ENCODE data around the gene SOX18. TPM values are rescaled to one million over a fixed set of nuclear protein-coding genes. Genes with fewer than 3 reads are reported as not detected.

Gene SOX18
- total and polyA plus RNA-seq, 2 donors: 0.66 to 17.2 TPM

DNA sequence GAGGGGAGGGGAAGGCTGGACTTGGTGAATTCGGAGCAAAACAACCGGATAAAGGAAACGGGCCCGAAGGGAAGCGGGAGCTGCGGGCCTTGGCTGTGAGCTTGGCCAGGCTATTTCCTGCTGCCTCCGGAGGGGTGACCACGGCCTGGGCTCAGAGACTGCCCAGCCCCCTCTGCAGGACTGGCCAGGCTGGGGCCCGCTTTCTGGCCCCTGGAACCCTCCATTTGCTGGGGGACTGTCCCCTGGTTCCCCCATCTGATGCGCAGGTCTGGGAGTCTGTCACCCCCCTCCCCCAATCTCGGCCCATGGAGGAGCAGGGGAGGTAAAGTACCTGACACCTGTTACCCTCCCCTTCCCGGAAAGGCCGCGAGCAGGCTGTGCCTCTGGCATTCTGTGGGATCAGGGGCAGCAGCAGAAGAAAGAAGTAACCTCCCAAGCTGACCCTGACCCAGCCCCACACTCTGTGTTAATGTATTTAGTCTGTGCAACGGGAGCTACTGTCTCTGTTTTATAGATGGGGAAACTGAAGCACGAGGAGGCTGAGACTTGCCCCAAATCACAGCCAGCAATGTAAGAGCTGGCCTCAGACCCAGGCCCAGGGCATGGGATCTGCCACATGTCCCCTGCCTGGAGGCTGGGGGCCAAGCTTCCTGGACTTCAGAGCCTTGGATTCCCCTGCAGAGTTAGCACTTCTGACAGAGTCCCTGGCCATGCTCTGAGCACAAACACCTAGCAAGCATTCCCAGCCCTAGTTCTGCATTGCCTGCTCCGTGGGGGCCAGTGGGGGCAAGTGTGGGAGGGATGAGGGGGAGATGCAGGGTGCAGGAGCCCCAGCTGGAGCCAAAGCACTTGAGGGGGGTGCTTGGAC lies 9.9 kb downstream of the SOX18 start:
- peaks cover 28 to 76% of the 10 kb centered on the region in 2 donors for H3K4me1 ChIP-seq (ENCODE audit: control insufficient read depth in 2 of 2, insufficient read depth in 2 of 2, low read length in 2 of 2)
- peaks cover 11 to 56% of the 10 kb centered on the region in 2 donors for H3K27me3 ChIP-seq (ENCODE audit: control insufficient read depth in 2 of 2, insufficient read depth in 1 of 2, low read length in 1 of 2)
- peak overlapping the region; percentile 17 to 74 for H3K27ac ChIP-seq (ENCODE audit: low read depth in 1 of 2, low read length in 1 of 2)
- H3K9me3 ChIP-seq (ENCODE audit: control insufficient read depth in 2 of 2, insufficient read depth in 1 of 2, low read length in 1 of 2): peaks cover 0 to 8% of the 10 kb centered on the region in 2 donors
- peaks cover 2 to 6% of the 10 kb centered on the region in 2 donors for H3K36me3 ChIP-seq (ENCODE audit: control insufficient read depth in 2 of 2, insufficient read depth in 2 of 2, low read length in 1 of 2)
- H3K4me3 ChIP-seq (ENCODE audit: low read length in 2 of 2): peak overlapping the region; percentile 55 to 58
- WGBS: 39% methylated on average over 17 of the region's 17 CpGs
- peak in 1 of 9 donors; percentile 29 for DNase-seq (ENCODE audit: low read depth in 6 of 9, low spot score in 9 of 9)

DNA sequence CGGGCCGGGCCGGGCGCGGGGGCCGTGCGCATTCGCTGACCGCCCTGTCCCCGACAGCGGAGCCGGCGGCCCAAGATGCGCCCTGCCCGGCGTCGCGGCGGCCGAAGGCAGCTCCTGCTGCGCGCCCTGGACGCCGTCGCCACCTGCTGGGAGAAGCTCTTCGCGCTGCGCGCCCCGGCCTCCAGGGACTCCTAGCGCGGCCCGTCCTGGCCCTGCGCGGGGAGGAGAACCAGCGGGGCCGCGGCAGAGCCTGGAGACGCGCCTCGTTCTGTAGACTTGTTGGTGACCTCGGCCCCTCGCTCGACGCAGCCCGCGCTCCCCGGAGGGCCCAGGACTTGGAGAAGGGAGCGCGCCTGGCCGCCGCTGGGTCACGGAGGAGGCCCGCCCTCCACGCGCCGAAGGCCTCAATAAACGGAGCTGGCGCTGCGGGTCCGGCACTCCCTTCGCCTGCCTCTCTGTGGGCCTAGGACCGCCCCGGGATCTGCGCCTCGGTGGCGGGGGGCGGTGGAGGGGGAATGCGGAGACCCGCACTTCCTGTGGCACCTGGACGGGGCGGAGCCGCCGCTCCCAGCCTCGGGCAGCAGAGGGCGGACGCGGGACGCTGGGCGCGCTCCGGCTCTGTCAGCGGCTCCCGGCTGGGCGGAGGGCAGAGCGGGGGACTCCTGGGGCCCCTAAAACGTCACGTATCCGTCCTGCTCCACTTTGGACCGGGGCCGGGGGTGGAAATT lies 10.7 kb downstream of the SOX18 start:
- H3K4me3 ChIP-seq (ENCODE audit: low read length in 2 of 2): peak overlapping the region; percentile 55 to 58
- H3K27me3 ChIP-seq (ENCODE audit: control insufficient read depth in 2 of 2, insufficient read depth in 1 of 2, low read length in 1 of 2): peaks cover 11 to 54% of the 10 kb centered on the region in 2 donors
- DNase-seq (ENCODE audit: low read depth in 6 of 9, low spot score in 9 of 9): peak in 8 of 9 donors; percentile 58 to 91 (median 72)
- H3K9me3 ChIP-seq (ENCODE audit: control insufficient read depth in 2 of 2, insufficient read depth in 1 of 2, low read length in 1 of 2): peaks cover 0 to 8% of the 10 kb centered on the region in 2 donors
- WGBS: under 1% methylated on average over 91 of the region's 91 CpGs
- peaks cover 28 to 79% of the 10 kb centered on the region in 2 donors for H3K4me1 ChIP-seq (ENCODE audit: control insufficient read depth in 2 of 2, insufficient read depth in 2 of 2, low read length in 2 of 2)
- H3K27ac ChIP-seq (ENCODE audit: low read depth in 1 of 2, low read length in 1 of 2): peak overlapping the region; percentile 37 to 76
- H3K36me3 ChIP-seq (ENCODE audit: control insufficient read depth in 2 of 2, insufficient read depth in 2 of 2, low read length in 1 of 2): peaks cover 10 to 14% of the 10 kb centered on the region in 2 donors

DNA sequence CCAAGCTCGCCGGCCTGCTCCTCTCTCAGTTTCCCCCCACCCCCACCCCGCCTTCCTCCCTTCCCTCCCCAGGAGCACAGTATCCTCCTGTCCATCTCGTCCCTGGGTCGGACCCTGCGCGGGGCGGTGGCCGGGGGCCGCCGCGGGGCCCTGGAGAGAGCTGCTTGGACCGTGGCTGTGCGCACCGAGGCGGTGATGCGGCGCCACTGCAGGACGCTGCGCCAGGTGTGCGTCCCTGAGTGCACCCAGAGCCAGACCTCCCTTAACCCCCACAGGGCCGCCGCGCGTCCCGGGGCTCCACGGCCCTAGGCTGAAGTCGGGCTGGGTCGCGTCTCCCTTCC lies 11.2 kb downstream of the SOX18 start:
- 3% methylated on average over 30 of the region's 30 CpGs for WGBS
- Histone ChIP-seq H3K27me3 (ENCODE audit: control insufficient read depth in 2 of 2, insufficient read depth in 1 of 2, low read length in 1 of 2) (peaks cover 11 to 54% of the 10 kb centered on the region in 2 donors), H3K27ac (ENCODE audit: low read depth in 1 of 2, low read length in 1 of 2) (no peak overlapping the region), H3K4me3 (ENCODE audit: low read length in 2 of 2) (peak overlapping the region; percentile 24 to 58), H3K9me3 (ENCODE audit: control insufficient read depth in 2 of 2, insufficient read depth in 1 of 2, low read length in 1 of 2) (peaks cover 0 to 8% of the 10 kb centered on the region in 2 donors), H3K36me3 (ENCODE audit: control insufficient read depth in 2 of 2, insufficient read depth in 2 of 2, low read length in 1 of 2) (peaks cover 13 to 17% of the 10 kb centered on the region in 2 donors), H3K4me1 (ENCODE audit: control insufficient read depth in 2 of 2, insufficient read depth in 2 of 2, low read length in 2 of 2) (peaks cover 28 to 77% of the 10 kb centered on the region in 2 donors)
- DNase-seq (ENCODE audit: low read depth in 6 of 9, low spot score in 9 of 9): no peak

DNA sequence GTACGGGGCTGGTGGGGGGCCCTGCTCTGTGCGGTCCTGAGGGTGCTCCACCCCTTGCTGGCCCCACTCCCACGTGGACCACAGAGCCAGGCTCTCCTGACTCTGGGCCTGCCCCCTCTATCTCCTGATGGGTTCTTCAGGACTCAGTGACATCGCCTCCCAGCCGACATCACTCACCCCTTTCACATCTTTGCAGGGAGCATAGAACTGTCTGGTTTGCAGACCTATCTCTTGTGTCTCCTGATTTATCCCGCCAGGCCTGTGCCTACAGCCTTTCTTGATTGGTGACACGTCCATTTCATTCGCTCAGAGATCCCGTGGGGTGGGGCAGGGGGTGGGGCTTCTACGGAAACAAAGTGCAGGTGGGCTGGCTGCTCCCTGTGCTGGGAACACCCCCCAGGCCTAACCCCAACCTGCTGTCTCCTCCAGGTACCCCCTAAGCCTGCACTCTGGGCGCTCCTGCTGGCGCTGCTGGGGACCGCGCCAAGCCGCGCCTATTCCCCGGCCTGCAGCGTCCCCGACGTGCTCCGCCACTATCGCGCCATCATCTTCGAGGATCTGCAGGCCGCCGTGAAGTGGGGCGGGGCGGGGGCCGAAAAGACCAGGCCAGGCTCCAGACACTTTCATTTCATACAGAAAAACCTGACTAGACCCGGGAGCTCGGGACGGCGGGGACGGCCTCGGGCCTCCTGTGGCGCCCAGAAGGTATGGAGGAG lies 11.8 kb downstream of the SOX18 start:
- 18% methylated on average over 36 of the region's 36 CpGs for WGBS
- Histone ChIP-seq H3K9me3 (ENCODE audit: control insufficient read depth in 2 of 2, insufficient read depth in 1 of 2, low read length in 1 of 2) (peaks cover 0 to 8% of the 10 kb centered on the region in 2 donors), H3K4me3 (ENCODE audit: low read length in 2 of 2) (peak overlapping the region; percentile 24 to 58), H3K27me3 (ENCODE audit: control insufficient read depth in 2 of 2, insufficient read depth in 1 of 2, low read length in 1 of 2) (peaks cover 11 to 54% of the 10 kb centered on the region in 2 donors), H3K4me1 (ENCODE audit: control insufficient read depth in 2 of 2, insufficient read depth in 2 of 2, low read length in 2 of 2) (peaks cover 28 to 76% of the 10 kb centered on the region in 2 donors), H3K27ac (ENCODE audit: low read depth in 1 of 2, low read length in 1 of 2) (no peak overlapping the region), H3K36me3 (ENCODE audit: control insufficient read depth in 2 of 2, insufficient read depth in 2 of 2, low read length in 1 of 2) (peaks cover 18 to 19% of the 10 kb centered on the region in 2 donors)
- peak in 1 of 9 donors; percentile 45 for DNase-seq (ENCODE audit: low read depth in 6 of 9, low spot score in 9 of 9)

DNA sequence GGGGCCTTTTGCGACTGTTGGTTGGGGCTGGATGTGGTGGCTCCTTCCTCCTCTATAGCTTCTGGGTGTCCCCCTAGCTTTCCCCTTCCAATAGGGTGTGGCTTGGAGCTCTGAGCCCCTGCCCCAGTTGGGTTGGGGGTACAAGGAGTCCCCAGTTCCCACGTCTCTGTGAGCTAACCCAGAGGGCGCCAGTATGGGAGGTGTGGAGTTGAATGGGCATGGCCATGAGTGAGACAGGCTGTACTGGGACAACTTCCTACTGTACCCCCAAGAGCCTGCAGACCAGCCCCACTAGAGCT lies 12.3 kb downstream of the SOX18 start:
- DNase-seq (ENCODE audit: low read depth in 6 of 9, low spot score in 9 of 9): no peak
- 85% methylated on average over 3 of the region's 3 CpGs for WGBS
- Histone ChIP-seq H3K4me3 (ENCODE audit: low read length in 2 of 2) (no peak overlapping the region), H3K9me3 (ENCODE audit: control insufficient read depth in 2 of 2, insufficient read depth in 1 of 2, low read length in 1 of 2) (peaks cover 0 to 8% of the 10 kb centered on the region in 2 donors), H3K27ac (ENCODE audit: low read depth in 1 of 2, low read length in 1 of 2) (no peak overlapping the region), H3K27me3 (ENCODE audit: control insufficient read depth in 2 of 2, insufficient read depth in 1 of 2, low read length in 1 of 2) (peaks cover 11 to 54% of the 10 kb centered on the region in 2 donors), H3K36me3 (ENCODE audit: control insufficient read depth in 2 of 2, insufficient read depth in 2 of 2, low read length in 1 of 2) (peaks cover 23 to 24% of the 10 kb centered on the region in 2 donors), H3K4me1 (ENCODE audit: control insufficient read depth in 2 of 2, insufficient read depth in 2 of 2, low read length in 2 of 2) (peaks cover 27 to 73% of the 10 kb centered on the region in 2 donors)

DNA sequence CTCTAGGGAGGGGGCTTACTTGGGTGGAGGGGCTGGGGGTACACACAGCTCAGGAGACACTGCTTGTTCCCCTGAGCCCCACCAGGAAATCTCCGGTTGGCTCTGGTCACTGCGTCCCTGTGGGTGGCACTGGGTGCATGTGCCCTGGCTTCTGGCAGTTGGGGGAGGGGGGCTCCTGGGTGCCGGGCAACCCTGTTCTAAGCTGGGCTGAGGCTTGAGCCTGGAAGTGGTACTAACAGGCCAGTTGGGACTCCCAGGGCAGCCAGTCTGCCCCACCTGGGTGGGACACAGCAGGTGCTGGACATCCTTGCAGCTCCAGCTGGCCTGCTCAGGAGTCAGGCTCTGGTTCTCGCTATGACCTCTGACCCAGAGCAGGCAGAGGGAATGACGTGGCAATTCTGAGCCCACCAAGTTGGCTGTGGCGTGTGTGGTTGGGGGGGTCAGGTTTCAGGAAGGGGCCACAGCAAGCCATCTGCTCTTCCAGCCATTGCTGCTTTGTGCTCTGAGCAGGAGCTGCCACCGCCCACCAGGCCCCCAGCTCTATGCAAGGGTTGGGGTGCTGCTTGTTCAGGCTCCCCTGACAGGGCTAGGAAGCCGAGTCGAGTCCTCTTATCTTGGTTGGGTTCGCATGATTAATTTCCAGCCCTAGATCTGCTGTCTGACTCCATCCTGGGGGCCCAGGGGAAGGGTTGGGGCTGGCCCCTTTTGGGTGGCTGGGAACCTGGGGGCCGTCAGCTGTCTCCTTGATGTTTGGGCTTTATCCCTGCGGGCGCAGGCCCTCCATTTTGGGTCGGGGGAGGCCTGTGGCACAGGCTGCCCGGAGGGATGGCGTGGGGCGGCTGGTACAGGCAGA lies 12.9 kb downstream of the SOX18 start:
- Histone ChIP-seq H3K27ac (ENCODE audit: low read depth in 1 of 2, low read length in 1 of 2) (peak overlapping the region in 1 of 2 donors; percentile 51), H3K27me3 (ENCODE audit: control insufficient read depth in 2 of 2, insufficient read depth in 1 of 2, low read length in 1 of 2) (peaks cover 11 to 51% of the 10 kb centered on the region in 2 donors), H3K4me3 (ENCODE audit: low read length in 2 of 2) (no peak overlapping the region), H3K9me3 (ENCODE audit: control insufficient read depth in 2 of 2, insufficient read depth in 1 of 2, low read length in 1 of 2) (peaks cover 0 to 8% of the 10 kb centered on the region in 2 donors), H3K36me3 (ENCODE audit: control insufficient read depth in 2 of 2, insufficient read depth in 2 of 2, low read length in 1 of 2) (peaks cover 29 to 30% of the 10 kb centered on the region in 2 donors), H3K4me1 (ENCODE audit: control insufficient read depth in 2 of 2, insufficient read depth in 2 of 2, low read length in 2 of 2) (peaks cover 21 to 67% of the 10 kb centered on the region in 2 donors)
- WGBS: 74% methylated on average over 17 of the region's 17 CpGs
- DNase-seq (ENCODE audit: low read depth in 6 of 9, low spot score in 9 of 9): no peak

DNA sequence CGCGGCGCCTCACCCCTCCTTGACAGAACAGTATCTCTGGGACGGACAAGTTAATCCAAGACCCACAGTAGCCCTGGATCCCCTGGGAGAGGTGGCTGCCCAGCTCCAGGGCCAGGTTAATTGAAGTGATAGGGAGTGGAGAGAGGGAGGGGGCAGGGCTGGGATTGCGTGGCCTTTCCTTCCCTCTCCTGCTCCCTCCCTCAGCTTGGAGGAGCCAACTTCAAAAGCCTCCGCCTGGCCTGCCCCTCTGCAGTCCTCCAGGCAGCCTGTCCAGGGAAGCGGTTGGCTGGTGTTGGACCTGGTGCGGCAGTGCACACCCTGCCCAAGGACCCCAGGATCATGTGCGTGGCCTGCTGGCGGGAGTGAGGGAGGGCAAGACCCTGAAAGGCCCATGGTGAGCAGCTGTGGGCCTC lies 13.5 kb downstream of the SOX18 start, which contains the start of gene C20orf204:
Gene C20orf204, plus strand, starts transcription at position 250 of the 413 bp plus-strand sequence. Its CDS starts 142 bp downstream, at position 392.
- H3K4me1 ChIP-seq (ENCODE audit: control insufficient read depth in 2 of 2, insufficient read depth in 2 of 2, low read length in 2 of 2): peaks cover 16 to 61% of the 10 kb centered on the region in 2 donors
- WGBS: 96% methylated on average over 10 of the region's 10 CpGs
- H3K27me3 ChIP-seq (ENCODE audit: control insufficient read depth in 2 of 2, insufficient read depth in 1 of 2, low read length in 1 of 2): peaks cover 11 to 45% of the 10 kb centered on the region in 2 donors
- DNase-seq (ENCODE audit: low read depth in 6 of 9, low spot score in 9 of 9): no peak
- peaks cover 34 to 35% of the 10 kb centered on the region in 2 donors for H3K36me3 ChIP-seq (ENCODE audit: control insufficient read depth in 2 of 2, insufficient read depth in 2 of 2, low read length in 1 of 2)
- peaks cover 0 to 8% of the 10 kb centered on the region in 2 donors for H3K9me3 ChIP-seq (ENCODE audit: control insufficient read depth in 2 of 2, insufficient read depth in 1 of 2, low read length in 1 of 2)
- H3K4me3 ChIP-seq (ENCODE audit: low read length in 2 of 2): no peak within 1 kb of the TSS
- peak within 1 kb of the TSS in 1 of 2 donors; percentile 55 for H3K27ac ChIP-seq (ENCODE audit: low read depth in 1 of 2, low read length in 1 of 2)
